ENCODE measurements around the gene UROS.

Gene UROS

DNA sequence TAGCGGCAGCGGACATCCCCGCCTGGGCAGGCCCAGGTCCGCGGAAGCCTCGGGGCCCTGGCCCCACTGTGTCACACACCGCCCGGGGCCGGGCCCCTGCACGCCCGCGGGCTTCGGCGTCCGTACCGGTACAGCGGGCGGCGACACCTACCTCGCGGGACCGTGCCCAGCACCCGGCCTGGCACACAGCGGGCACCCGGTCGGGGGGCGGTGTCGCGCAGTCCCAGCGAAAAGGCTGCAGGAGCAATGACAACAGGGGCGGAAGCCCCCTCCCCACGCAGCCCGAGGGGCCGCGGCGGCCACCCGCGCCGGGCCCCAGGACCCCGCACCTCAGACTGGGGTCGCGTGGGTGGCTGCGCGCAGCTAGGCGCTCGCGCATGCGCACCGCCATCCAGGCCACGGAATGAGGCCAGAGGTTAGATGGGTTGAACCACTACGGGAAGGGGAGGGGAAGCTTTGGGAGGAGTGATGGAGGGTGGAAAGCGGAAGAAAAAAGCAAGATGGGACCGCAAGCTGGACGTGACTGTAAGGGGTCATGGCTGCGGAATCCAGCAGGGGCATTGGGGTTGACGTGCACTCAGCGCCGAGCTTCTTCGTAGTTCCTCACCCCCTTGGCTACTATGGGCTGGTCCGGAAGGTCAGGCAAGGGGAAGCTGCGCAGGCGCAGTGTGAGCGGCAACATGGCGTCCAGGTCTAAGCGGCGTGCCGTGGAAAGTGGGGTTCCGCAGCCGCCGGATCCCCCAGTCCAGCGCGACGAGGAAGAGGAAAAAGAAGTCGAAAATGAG is at the start of gene UROS, which contains the start of gene BCCIP:
Gene UROS, minus strand, starts transcription at position 381 of the 785 bp plus-strand sequence. CDS start 6,759 bp downstream, outside the sequence.
Gene BCCIP, plus strand, starts transcription at position 669 of the 785 bp plus-strand sequence. Its CDS starts 12 bp downstream, at position 681.
- peak; percentile 75 for DNase-seq (ENCODE audit: low read depth)

GRCh38 chr10:125871338-125871737 is 48.3 kb upstream of the UROS start:
- DNase-seq (ENCODE audit: low read depth) = no peak

GRCh38 chr10:125868372-125868975 is 45.4 kb upstream of the UROS start:
- DNase-seq (ENCODE audit: low read depth) = no peak

DNA sequence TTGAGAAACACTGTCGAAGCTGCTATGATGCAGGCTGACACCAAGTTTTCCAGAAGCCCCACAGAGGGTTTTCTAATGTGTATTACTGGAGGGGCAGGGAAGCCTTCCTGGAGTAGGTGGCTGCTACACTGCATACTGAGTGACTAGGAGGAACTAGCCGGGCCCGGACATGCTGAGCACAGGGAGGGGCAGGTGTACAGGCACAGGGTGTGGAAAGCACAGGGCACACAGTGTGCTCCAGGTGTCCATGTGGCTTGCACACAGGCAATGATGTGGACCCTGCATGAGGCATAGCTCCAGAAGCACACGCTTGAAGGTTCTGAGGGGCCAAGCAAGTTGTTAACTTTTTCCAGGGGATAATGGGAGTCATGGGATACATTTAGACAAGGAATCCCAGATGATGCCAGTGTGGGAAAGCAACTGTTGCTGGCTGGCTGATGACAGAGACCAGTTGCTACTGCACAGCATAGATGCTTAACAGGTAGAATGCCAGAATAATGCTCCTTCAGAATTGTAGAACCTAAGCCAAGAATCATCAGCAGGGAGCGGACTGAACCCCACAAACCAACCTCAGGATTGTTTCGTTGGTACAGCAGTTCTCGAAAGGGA is 43.5 kb upstream of the UROS start:
- no peak for DNase-seq (ENCODE audit: low read depth)

DNA sequence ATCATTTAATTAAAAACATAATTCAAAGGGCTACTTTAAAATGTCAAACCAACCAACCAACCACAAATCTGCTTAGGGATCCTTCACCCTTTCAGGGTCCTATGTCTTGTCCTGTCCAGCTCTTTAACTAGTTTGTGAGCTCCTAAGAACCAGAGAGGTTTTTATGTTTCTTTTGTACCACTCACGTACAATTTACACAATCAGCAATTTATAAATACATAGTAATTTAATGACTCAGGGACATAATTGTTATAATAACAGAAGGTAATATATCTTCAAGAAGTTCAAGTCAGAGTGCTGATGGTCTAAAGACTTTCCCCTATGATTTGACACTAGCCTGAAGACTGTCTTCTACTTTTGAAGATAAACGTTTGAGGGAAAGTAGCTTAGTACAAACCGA is 42.1 kb upstream of the UROS start:
- DNase-seq (ENCODE audit: low read depth) = no peak

DNA sequence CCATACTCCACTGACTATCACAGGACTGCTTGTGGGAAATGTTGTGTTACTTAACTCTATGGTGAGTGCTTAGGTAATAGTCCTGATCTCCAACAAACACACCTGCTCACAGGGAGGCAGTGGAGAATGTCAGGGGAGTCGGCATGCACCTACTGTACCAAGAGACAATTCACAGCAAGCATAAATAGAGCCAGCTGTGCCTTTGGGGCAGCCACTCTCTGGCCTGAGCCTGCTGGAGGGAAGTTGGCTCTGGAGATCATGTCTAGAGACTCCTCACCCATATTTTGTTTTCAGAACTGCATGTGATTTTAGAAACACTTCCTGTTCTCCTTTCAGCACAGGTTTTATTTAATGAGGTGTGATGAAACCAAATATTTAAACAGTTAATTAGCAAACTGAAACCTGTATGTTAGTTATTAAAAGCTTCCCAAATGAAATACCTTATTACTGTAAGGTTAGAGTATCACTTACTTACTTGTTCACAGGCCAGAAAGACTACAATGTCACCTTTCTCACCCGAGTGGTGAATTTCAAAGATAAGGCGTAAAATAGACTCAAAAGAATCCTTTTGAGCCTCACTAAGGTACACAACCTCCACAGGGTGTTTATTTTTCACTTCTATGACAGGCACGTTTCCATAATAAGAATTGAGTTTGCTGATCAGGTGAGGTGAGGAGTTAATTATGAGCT is 36.2 kb upstream of the UROS start:
- no peak for DNase-seq (ENCODE audit: low read depth)

- no peak for DNase-seq (ENCODE audit: low read depth)
Observed at GRCh38 chr10:125857185-125857760, 34.2 kb upstream of the UROS start.

- DNase-seq (ENCODE audit: low read depth) = no peak
Observed at GRCh38 chr10:125852487-125852886, 29.4 kb upstream of the UROS start.

GRCh38 chr10:125850766-125851731 is 28.0 kb upstream of the UROS start:
- no peak for DNase-seq (ENCODE audit: low read depth)

DNA sequence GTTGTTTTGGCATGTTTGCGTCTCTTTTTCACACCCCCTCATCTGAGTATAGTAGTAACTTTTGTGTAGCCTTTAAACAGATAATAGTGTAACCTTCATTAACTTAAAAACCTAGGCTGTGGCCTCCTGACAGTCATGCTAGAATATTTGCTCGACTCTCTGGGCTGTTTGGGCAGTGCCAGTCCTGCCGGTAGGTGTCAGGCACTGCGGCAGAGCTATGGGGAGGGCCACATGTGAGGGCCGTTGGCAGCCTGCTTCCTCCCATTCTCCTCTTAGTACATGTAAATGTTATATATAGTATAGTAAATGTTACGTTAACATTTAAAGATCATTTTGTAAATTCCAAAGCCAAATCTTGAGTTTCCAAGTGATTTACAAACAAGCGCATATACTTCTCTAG is 26.4 kb upstream of the UROS start:
- DNase-seq (ENCODE audit: low read depth) = no peak

DNA sequence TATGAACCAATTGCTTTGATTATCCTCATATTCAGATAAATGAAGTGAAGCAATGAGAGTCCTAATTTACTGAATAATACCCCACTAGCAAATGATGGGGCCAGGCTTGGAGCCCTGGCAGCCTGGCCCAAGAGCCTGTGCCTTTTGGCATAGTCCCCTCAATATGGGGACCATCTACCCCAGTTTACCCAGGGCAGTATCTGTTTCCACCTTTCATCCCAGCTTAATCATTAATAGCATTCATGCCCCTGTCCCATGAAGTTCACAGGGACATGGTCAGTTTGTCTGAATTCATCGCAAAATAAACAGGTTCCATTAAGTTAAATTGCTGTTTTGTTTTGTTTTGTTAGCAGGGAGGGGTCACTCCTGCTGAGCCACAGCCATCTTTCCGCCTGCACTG is 25.8 kb upstream of the UROS start:
- no peak for DNase-seq (ENCODE audit: low read depth)

DNA sequence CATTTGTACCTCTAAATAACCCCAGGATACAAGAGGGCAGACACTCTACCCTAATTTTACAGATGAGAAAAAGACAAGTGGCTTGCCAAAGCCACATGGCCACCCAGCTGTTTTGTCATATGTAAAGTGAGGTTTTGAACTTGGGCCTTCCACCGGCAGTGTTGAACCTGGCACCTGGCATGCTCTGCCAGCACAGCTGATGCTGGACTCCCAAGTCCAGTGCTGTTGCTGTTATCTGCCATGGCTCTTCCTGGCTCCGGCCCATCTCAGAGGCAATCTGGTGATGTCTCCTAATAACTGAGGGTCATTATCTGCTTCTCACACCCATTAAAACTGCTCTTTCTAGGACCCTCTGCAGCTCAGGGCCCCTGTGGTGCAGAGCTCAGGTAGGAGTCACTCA is 25.3 kb upstream of the UROS start:
- DNase-seq (ENCODE audit: low read depth) = no peak

- no peak for DNase-seq (ENCODE audit: low read depth)
Observed at GRCh38 chr10:125846894-125847293, 23.8 kb upstream of the UROS start.

DNA sequence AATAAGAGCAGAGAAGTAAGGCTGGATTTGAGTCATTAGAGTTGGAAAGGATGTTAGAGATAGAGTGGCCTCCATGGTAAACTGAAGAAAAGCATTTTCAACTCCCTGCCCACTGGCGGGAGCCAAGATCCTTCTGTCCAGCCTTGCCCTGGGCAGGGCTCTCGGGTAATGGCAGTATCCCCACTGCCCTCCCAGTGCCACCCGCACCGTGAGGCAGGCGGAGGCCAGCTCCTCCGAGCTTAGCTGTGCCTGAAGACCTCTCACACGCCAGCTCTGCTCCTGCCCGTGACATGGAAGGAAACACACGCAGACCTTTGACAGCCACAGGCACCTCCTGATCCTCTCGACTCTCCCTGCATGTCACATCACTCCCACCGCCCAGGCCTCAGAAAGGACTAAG is 22.6 kb upstream of the UROS start:
- DNase-seq (ENCODE audit: low read depth) = no peak

DNA sequence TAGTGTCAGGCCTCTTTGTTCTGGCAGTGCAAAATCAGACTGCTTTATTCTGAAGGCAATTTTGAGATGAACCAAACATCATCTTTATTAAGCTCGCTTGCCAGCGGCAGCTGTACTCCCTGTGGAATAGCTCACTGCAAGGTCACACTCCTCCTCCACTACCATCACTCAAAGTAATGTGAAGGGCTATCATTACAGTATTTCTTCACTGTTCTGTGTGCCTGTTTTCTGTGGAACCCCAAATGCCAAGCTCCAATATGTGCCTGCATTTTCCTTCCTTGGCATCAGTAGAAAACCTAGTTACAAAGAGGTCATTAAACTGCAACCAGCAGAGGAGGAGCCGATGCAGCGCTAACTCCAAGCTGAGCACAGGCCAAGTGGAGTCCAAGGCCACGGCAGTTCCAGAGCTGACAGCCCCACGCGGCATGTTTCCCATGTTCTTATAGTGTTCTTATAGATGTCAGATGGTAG is 21.7 kb upstream of the UROS start:
- no peak for DNase-seq (ENCODE audit: low read depth)

DNA sequence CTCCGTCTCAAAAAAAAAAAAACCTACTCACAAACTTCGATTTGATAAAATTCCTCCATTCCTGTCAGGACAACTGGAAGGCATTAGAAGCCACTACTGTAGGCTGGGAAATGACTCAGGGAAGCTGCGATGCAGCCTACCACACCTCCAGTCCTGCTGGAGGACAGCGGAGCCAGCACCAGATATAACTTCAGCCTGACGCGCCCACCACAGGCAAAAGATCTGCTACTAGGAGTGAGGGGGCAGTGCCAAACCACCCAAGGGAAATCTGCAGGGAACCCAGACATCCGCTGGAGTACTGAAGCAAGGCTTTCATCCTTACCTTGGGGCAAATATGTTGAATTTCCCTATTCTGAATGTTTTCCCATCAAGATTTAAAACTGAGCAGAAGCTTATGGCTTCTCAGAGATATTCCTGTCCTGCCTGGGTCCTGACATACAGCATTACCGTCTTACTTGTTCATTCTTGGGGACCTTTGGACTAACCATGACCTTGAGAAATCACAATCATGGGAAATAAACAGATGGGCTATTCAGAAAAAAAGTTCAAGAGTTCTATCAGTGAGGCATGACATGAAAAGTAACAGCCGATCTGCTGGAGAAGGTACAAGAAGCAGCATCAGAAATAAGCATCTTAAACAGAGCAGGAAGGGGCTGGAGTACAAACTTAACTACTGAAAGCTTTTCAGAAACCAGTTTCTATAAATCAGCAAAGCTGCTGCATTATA is 20.7 kb upstream of the UROS start:
- DNase-seq (ENCODE audit: low read depth) = no peak

GRCh38 chr10:125840955-125841354 is 17.9 kb upstream of the UROS start:
- no peak for DNase-seq (ENCODE audit: low read depth)

- DNase-seq (ENCODE audit: low read depth) = no peak
Observed at GRCh38 chr10:125840406-125840805, 17.3 kb upstream of the UROS start.

- DNase-seq (ENCODE audit: low read depth) = no peak
Observed at GRCh38 chr10:125838802-125839575, 15.9 kb upstream of the UROS start.

Data from CMK (cell line).